ENCODE data around the gene TCERG1L. TPM values are rescaled to one million over a fixed set of nuclear protein-coding genes. Genes with fewer than 3 reads are reported as not detected.

Gene TCERG1L
- total and polyA plus RNA-seq, 5 donors from 2014 or later: not detected

GRCh38 chr10:131290781-131291180, 20.7 kb downstream of the TCERG1L start:
- H3K9me3 Mint-ChIP-seq: peaks cover 0 to 6% (median 0%) of the 10 kb centered on the region in 7 donors
- Histone ChIP-seq H3K4me3 (ENCODE audit: low read depth, low read length) (no peak overlapping the region), H3K9me3 (ENCODE audit: control insufficient read depth in 2 of 2, low read length in 2 of 2) (no peaks in the 10 kb centered on the region), H3K36me3 (ENCODE audit: control insufficient read depth, insufficient read depth, low read length) (no peaks in the 10 kb centered on the region), H3K27me3 (ENCODE audit: control insufficient read depth, insufficient read depth, low read length) (no peaks in the 10 kb centered on the region), H3K27ac (ENCODE audit: insufficient read depth, low read length, poor library complexity, severe bottlenecking) (no peak overlapping the region), H3K4me1 (ENCODE audit: control insufficient read depth, insufficient read depth, low read length, poor library complexity, severe bottlenecking) (no peaks in the 10 kb centered on the region)
- no peaks in the 10 kb centered on the region for H3K36me3 Mint-ChIP-seq
- DNase-seq (no peak), ATAC-seq (ENCODE audit: low read depth in 2 of 2) (no peak)
- no peak overlapping the region for H3K4me3 Mint-ChIP-seq
- no peaks in the 10 kb centered on the region for H3K4me1 Mint-ChIP-seq
- no peak overlapping the region for H3K27ac Mint-ChIP-seq
- H3K27me3 Mint-ChIP-seq: no peaks in the 10 kb centered on the region

- no peaks in the 10 kb centered on the region for H3K36me3 Mint-ChIP-seq
- Histone ChIP-seq H3K4me1 (ENCODE audit: control insufficient read depth, insufficient read depth, low read length, poor library complexity, severe bottlenecking) (no peaks in the 10 kb centered on the region), H3K4me3 (ENCODE audit: low read depth, low read length) (no peak overlapping the region), H3K27me3 (ENCODE audit: control insufficient read depth, insufficient read depth, low read length) (no peaks in the 10 kb centered on the region), H3K36me3 (ENCODE audit: control insufficient read depth, insufficient read depth, low read length) (no peaks in the 10 kb centered on the region), H3K9me3 (ENCODE audit: control insufficient read depth in 2 of 2, low read length in 2 of 2) (no peaks in the 10 kb centered on the region), H3K27ac (ENCODE audit: insufficient read depth, low read length, poor library complexity, severe bottlenecking) (no peak overlapping the region)
- H3K4me3 Mint-ChIP-seq: no peak overlapping the region
- peaks cover 0 to 3% (median 0%) of the 10 kb centered on the region in 7 donors for H3K9me3 Mint-ChIP-seq
- DNase-seq: no peak
- no peaks in the 10 kb centered on the region for H3K4me1 Mint-ChIP-seq
- no peaks in the 10 kb centered on the region for H3K27me3 Mint-ChIP-seq
- ATAC-seq (ENCODE audit: low read depth in 2 of 2): no peak
- H3K27ac Mint-ChIP-seq: no peak overlapping the region
These were observed 22.9 kb downstream of the TCERG1L start for GRCh38 chr10:131288648-131289047.

- no peak for ATAC-seq (ENCODE audit: low read depth in 2 of 2)
- H3K4me1 Mint-ChIP-seq: no peaks in the 10 kb centered on the region
- DNase-seq: no peak
- Histone ChIP-seq H3K27ac (ENCODE audit: insufficient read depth, low read length, poor library complexity, severe bottlenecking) (no peak overlapping the region), H3K4me1 (ENCODE audit: control insufficient read depth, insufficient read depth, low read length, poor library complexity, severe bottlenecking) (no peaks in the 10 kb centered on the region), H3K4me3 (ENCODE audit: low read depth, low read length) (no peak overlapping the region), H3K9me3 (ENCODE audit: control insufficient read depth in 2 of 2, low read length in 2 of 2) (no peaks in the 10 kb centered on the region), H3K36me3 (ENCODE audit: control insufficient read depth, insufficient read depth, low read length) (no peaks in the 10 kb centered on the region), H3K27me3 (ENCODE audit: control insufficient read depth, insufficient read depth, low read length) (no peaks in the 10 kb centered on the region)
- H3K9me3 Mint-ChIP-seq: peaks cover 0 to 3% (median 0%) of the 10 kb centered on the region in 7 donors
- H3K27ac Mint-ChIP-seq: no peak overlapping the region
- no peak overlapping the region for H3K4me3 Mint-ChIP-seq
- no peaks in the 10 kb centered on the region for H3K36me3 Mint-ChIP-seq
- H3K27me3 Mint-ChIP-seq: no peaks in the 10 kb centered on the region
These were observed 28.6 kb downstream of the TCERG1L start for GRCh38 chr10:131282961-131283360.

- no peaks in the 10 kb centered on the region for H3K27me3 Mint-ChIP-seq
- no peak overlapping the region for H3K27ac Mint-ChIP-seq
- no peaks in the 10 kb centered on the region for H3K9me3 ChIP-seq (ENCODE audit: control insufficient read depth in 2 of 2, low read length in 2 of 2)
- H3K4me3 Mint-ChIP-seq: no peak overlapping the region
- ATAC-seq (ENCODE audit: low read depth in 2 of 2) (no peak), DNase-seq (no peak)
- H3K27ac ChIP-seq (ENCODE audit: insufficient read depth, low read length, poor library complexity, severe bottlenecking): no peak overlapping the region
- H3K36me3 Mint-ChIP-seq: no peaks in the 10 kb centered on the region
- H3K27me3 ChIP-seq (ENCODE audit: control insufficient read depth, insufficient read depth, low read length): no peaks in the 10 kb centered on the region
- no peak overlapping the region for H3K4me3 ChIP-seq (ENCODE audit: low read depth, low read length)
- no peaks in the 10 kb centered on the region for H3K4me1 ChIP-seq (ENCODE audit: control insufficient read depth, insufficient read depth, low read length, poor library complexity, severe bottlenecking)
- no peaks in the 10 kb centered on the region for H3K36me3 ChIP-seq (ENCODE audit: control insufficient read depth, insufficient read depth, low read length)
- H3K9me3 Mint-ChIP-seq: peaks cover 0 to 1% (median 0%) of the 10 kb centered on the region in 7 donors
- no peaks in the 10 kb centered on the region for H3K4me1 Mint-ChIP-seq
These were observed 31.4 kb downstream of the TCERG1L start for GRCh38 chr10:131280101-131280500.

- no peak for ATAC-seq (ENCODE audit: low read depth in 2 of 2)
These were observed 32.0 kb downstream of the TCERG1L start for GRCh38 chr10:131279516-131279915.

GRCh38 chr10:131277969-131278368, 33.6 kb downstream of the TCERG1L start:
- Histone ChIP-seq H3K27ac (ENCODE audit: insufficient read depth, low read length, poor library complexity, severe bottlenecking) (no peak overlapping the region), H3K4me3 (ENCODE audit: low read depth, low read length) (no peak overlapping the region), H3K4me1 (ENCODE audit: control insufficient read depth, insufficient read depth, low read length, poor library complexity, severe bottlenecking) (no peaks in the 10 kb centered on the region), H3K36me3 (ENCODE audit: control insufficient read depth, insufficient read depth, low read length) (no peaks in the 10 kb centered on the region), H3K27me3 (ENCODE audit: control insufficient read depth, insufficient read depth, low read length) (no peaks in the 10 kb centered on the region), H3K9me3 (ENCODE audit: control insufficient read depth in 2 of 2, low read length in 2 of 2) (no peaks in the 10 kb centered on the region)
- Mint-ChIP-seq H3K27ac (no peak overlapping the region), H3K4me3 (no peak overlapping the region), H3K4me1 (no peaks in the 10 kb centered on the region), H3K36me3 (no peaks in the 10 kb centered on the region), H3K27me3 (no peaks in the 10 kb centered on the region), H3K9me3 (peaks cover 0 to 1% (median 0%) of the 10 kb centered on the region in 7 donors)
- DNase-seq: no peak
- no peak for ATAC-seq (ENCODE audit: low read depth in 2 of 2)

More at GRCh38 chr10:131279516-131279915, 32.0 kb downstream of the TCERG1L start:
- no peaks in the 10 kb centered on the region for H3K4me1 ChIP-seq (ENCODE audit: control insufficient read depth, insufficient read depth, low read length, poor library complexity, severe bottlenecking)
- Mint-ChIP-seq H3K27ac (no peak overlapping the region), H3K4me3 (no peak overlapping the region), H3K36me3 (no peaks in the 10 kb centered on the region), H3K9me3 (peaks cover 0 to 1% (median 0%) of the 10 kb centered on the region in 7 donors), H3K4me1 (no peaks in the 10 kb centered on the region), H3K27me3 (no peaks in the 10 kb centered on the region)
- no peaks in the 10 kb centered on the region for H3K27me3 ChIP-seq (ENCODE audit: control insufficient read depth, insufficient read depth, low read length)
- H3K27ac ChIP-seq (ENCODE audit: insufficient read depth, low read length, poor library complexity, severe bottlenecking): no peak overlapping the region
- no peaks in the 10 kb centered on the region for H3K9me3 ChIP-seq (ENCODE audit: control insufficient read depth in 2 of 2, low read length in 2 of 2)
- no peaks in the 10 kb centered on the region for H3K36me3 ChIP-seq (ENCODE audit: control insufficient read depth, insufficient read depth, low read length)
- no peak for DNase-seq
- no peak overlapping the region for H3K4me3 ChIP-seq (ENCODE audit: low read depth, low read length)

- ATAC-seq (ENCODE audit: low read depth in 2 of 2) (no peak), DNase-seq (no peak)
- Mint-ChIP-seq H3K9me3 (peaks cover 0 to 1% (median 0%) of the 10 kb centered on the region in 7 donors), H3K4me3 (no peak overlapping the region), H3K27me3 (no peaks in the 10 kb centered on the region), H3K27ac (no peak overlapping the region), H3K4me1 (no peaks in the 10 kb centered on the region), H3K36me3 (no peaks in the 10 kb centered on the region)
- Histone ChIP-seq H3K9me3 (ENCODE audit: control insufficient read depth in 2 of 2, low read length in 2 of 2) (no peaks in the 10 kb centered on the region), H3K27ac (ENCODE audit: insufficient read depth, low read length, poor library complexity, severe bottlenecking) (no peak overlapping the region), H3K4me1 (ENCODE audit: control insufficient read depth, insufficient read depth, low read length, poor library complexity, severe bottlenecking) (no peaks in the 10 kb centered on the region), H3K36me3 (ENCODE audit: control insufficient read depth, insufficient read depth, low read length) (no peaks in the 10 kb centered on the region), H3K4me3 (ENCODE audit: low read depth, low read length) (no peak overlapping the region), H3K27me3 (ENCODE audit: control insufficient read depth, insufficient read depth, low read length) (no peaks in the 10 kb centered on the region)
These were observed 34.2 kb downstream of the TCERG1L start for GRCh38 chr10:131277278-131277677.

GRCh38 chr10:131275691-131276090, 35.8 kb downstream of the TCERG1L start:
- H3K4me1 ChIP-seq (ENCODE audit: control insufficient read depth, insufficient read depth, low read length, poor library complexity, severe bottlenecking): no peaks in the 10 kb centered on the region
- DNase-seq (no peak), ATAC-seq (ENCODE audit: low read depth in 2 of 2) (no peak)
- H3K4me1 Mint-ChIP-seq: no peaks in the 10 kb centered on the region
- no peaks in the 10 kb centered on the region for H3K36me3 ChIP-seq (ENCODE audit: control insufficient read depth, insufficient read depth, low read length)
- H3K9me3 ChIP-seq (ENCODE audit: control insufficient read depth in 2 of 2, low read length in 2 of 2): no peaks in the 10 kb centered on the region
- no peaks in the 10 kb centered on the region for H3K27me3 ChIP-seq (ENCODE audit: control insufficient read depth, insufficient read depth, low read length)
- no peak overlapping the region for H3K27ac Mint-ChIP-seq
- no peak overlapping the region for H3K27ac ChIP-seq (ENCODE audit: insufficient read depth, low read length, poor library complexity, severe bottlenecking)
- H3K4me3 Mint-ChIP-seq: no peak overlapping the region
- H3K27me3 Mint-ChIP-seq: no peaks in the 10 kb centered on the region
- peaks cover 0 to 1% (median 0%) of the 10 kb centered on the region in 7 donors for H3K9me3 Mint-ChIP-seq
- no peak overlapping the region for H3K4me3 ChIP-seq (ENCODE audit: low read depth, low read length)
- no peaks in the 10 kb centered on the region for H3K36me3 Mint-ChIP-seq
